ENCODE data around the gene JCAD. TPM values are rescaled to one million over a fixed set of nuclear protein-coding genes. Genes with fewer than 3 reads are reported as not detected.

Gene JCAD
- total and polyA plus RNA-seq, 9 of the 15 experiments (the other 6 are each of a cell fraction or from before 2014, with no cell fraction given), result not detected

- no peak for ATAC-seq
- intact Hi-C loops (cut with micrococcal nuclease) (no loop called here), in situ Hi-C loops (cut with MboI) (no loop called here)
- Histone ChIP-seq H3K4me1 (replicated peaks in 1 of 2; ENCODE audit: control insufficient read depth in 2 of 2, insufficient read depth in 2 of 2, low read length in 2 of 2) (peaks cover 0 to 10% of the 10 kb centered on the region in 2 experiments; a peak in 2 of 5 replicates), H3K9me3 (replicated peaks; ENCODE audit: control insufficient read depth, insufficient read depth, low read depth, low read length) (no peaks in the 10 kb centered on the region), H3K27me3 (ENCODE audit: control insufficient read depth in 2 of 2, insufficient read depth in 2 of 2, low read length in 2 of 2) (peaks cover 10 to 28% of the 10 kb centered on the region in 2 experiments; a peak in 4 of 5 replicates), H4K20me1 (replicated peaks; ENCODE audit: control insufficient read depth, insufficient read depth, low read length) (peaks cover 6% of the 10 kb centered on the region; the same call in 1 of the 2 replicates), H3K4me3 (no peak overlapping the region), H3K4me2 (ENCODE audit: insufficient read depth, low read length) (no peak overlapping the region), H3K27ac (ENCODE audit: extremely low read depth, low read depth, low read length) (no peak overlapping the region), H3K9me1 (ENCODE audit: control insufficient read depth, insufficient read depth, low read length) (no peaks in the 10 kb centered on the region), H3K36me3 (ENCODE audit: control insufficient read depth, insufficient read depth, low read length) (no peaks in the 10 kb centered on the region), H3K79me2 (ENCODE audit: control insufficient read depth, insufficient read depth, low read length) (no peaks in the 10 kb centered on the region), H3K9ac (ENCODE audit: insufficient read depth in 1 of 2, low read depth in 2 of 2, low read length in 2 of 2) (no peak overlapping the region), H2AFZ (ENCODE audit: low read depth, low read length) (no peak overlapping the region)
- FAIRE-seq, result no peak
- CTCF ChIA-PET (ENCODE audit: low intra/inter-chr PET ratio), result no interaction called here
- BruUV-seq (replicated peaks), result no TSS peak
- POLR2A ChIA-PET, result no interaction called here
- WGBS (ENCODE audit: insufficient coverage, low coverage, missing lambda C conversion rate), result 0% methylated on average over 1 of the region's 1 CpG
- DNase-seq (ENCODE audit: extremely low read depth in 1 of 4, low spot score in 3 of 4), result no peak
- TF ChIP-seq PTBP1 (IDR thresholded peaks at IDR 0.05; ENCODE audit: low read depth, low read length) (no peak), ATF2 (CRISPR knock-in tag; IDR thresholded peaks at IDR 0.05) (no peak), TAF9B (IDR thresholded peaks at IDR 0.05; ENCODE audit: partially characterized antibody) (no peak), ATF6 (CRISPR knock-in tag; IDR thresholded peaks at IDR 0.05) (no peak), ELF1 (tag; IDR thresholded peaks at IDR 0.05) (no peak), ESRRA (IDR thresholded peaks at IDR 0.05; ENCODE audit: borderline replicate concordance, low read depth) (no peak), ETV6 (IDR thresholded peaks at IDR 0.05; ENCODE audit: borderline replicate concordance in 1 of 2, low read depth in 2 of 2, low read length in 1 of 2) (no peak), ETV6 (CRISPR knock-in tag; IDR thresholded peaks at IDR 0.05; ENCODE audit: borderline replicate concordance) (no peak), ZNF79 (CRISPR knock-in tag; IDR thresholded peaks at IDR 0.05; ENCODE audit: low read depth) (no peak), RBM17 (IDR thresholded peaks at IDR 0.05; ENCODE audit: borderline replicate concordance, low read depth, low read length) (no peak), YY1 (IDR thresholded peaks at IDR 0.05; ENCODE audit: borderline replicate concordance in 1 of 3, control insufficient read depth in 1 of 3, extremely low read depth in 1 of 3, insufficient read depth in 3 of 3, insufficient read length in 1 of 3, insufficient replicate concordance in 2 of 3, low read depth in 1 of 3, low read length in 2 of 3) (no peak), ZNF23 (CRISPR knock-in tag; IDR thresholded peaks at IDR 0.05) (no peak), ZNF431 (CRISPR knock-in tag; IDR thresholded peaks at IDR 0.05) (no peak)
- TF ChIP-seq, protein P1, sequence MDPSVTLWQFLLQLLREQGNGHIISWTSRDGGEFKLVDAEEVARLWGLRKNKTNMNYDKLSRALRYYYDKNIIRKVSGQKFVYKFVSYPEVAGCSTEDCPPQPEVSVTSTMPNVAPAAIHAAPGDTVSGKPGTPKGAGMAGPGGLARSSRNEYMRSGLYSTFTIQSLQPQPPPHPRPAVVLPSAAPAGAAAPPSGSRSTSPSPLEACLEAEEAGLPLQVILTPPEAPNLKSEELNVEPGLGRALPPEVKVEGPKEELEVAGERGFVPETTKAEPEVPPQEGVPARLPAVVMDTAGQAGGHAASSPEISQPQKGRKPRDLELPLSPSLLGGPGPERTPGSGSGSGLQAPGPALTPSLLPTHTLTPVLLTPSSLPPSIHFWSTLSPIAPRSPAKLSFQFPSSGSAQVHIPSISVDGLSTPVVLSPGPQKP (CRISPR knock-in tag; IDR thresholded peaks at IDR 0.05), result no peak
Observed at GRCh38 chr10:30062090-30062489, 2.7 kb upstream of the JCAD start.

Data from K562 (cell line).